Gastrocnemius medialis (tissue), 4 donors: Measurements from ENCODE around the gene PPCS. TPM values are rescaled to one million over a fixed set of nuclear protein-coding genes. Genes with fewer than 3 reads are reported as not detected.

Source experiments
- ATAC-seq, 2 donors: fragments of 150-250 bp; one replicate each; pipeline ENCODE4 v1.9.1; 2016
- DNase-seq, 2 donors: peaks; one replicate each; pipeline ENCODE4 v3.0.0-alpha.2; 2019
- H3K27ac ChIP-seq, 4 donors: fragments of 200-600 bp; sonication (generic); 1 replicate in 1 of 4; 2 replicates in 3 of 4; pipeline ENCODE4 v1.5.1; 2016 to 2018; ENCODE audit warnings: mild to moderate bottlenecking in 2 of 4, moderate library complexity in 1 of 4
- H3K27me3 ChIP-seq, 3 donors: fragments of 200-600 bp; sonication (generic) in 2 of 3; 1 replicate in 1 of 3; 2 replicates in 2 of 3; pipeline versions ENCODE4 v1.5.1 to v1.6.0; 2016 to 2019; ENCODE audit warnings: mild to moderate bottlenecking in 1 of 3, moderate library complexity in 1 of 3
- H3K36me3 ChIP-seq, 2 donors: fragments of 200-600 bp; sonication (generic) in 1 of 2; one replicate each; pipeline ENCODE4 v1.5.1; 2017 to 2018
- H3K4me1 ChIP-seq, 2 donors: fragments of 200-600 bp; sonication (generic) in 1 of 2; one replicate each; pipeline ENCODE4 v1.5.1; 2016 to 2017; ENCODE audit warnings: mild to moderate bottlenecking in 2 of 2
- H3K4me3 ChIP-seq, 4 donors: fragments of 200-600 bp; sonication (generic) in 3 of 4; 1 replicate in 1 of 4; 2 replicates in 3 of 4; pipeline ENCODE4 v1.5.1; 2016 to 2019; ENCODE audit warnings: mild to moderate bottlenecking in 2 of 4
- H3K9me3 ChIP-seq, 3 donors: fragments of 200-600 bp; sonication (generic) in 2 of 3; 1 replicate in 1 of 3; 2 replicates in 2 of 3; pipeline ENCODE4 v1.5.1; 2016 to 2019
- POLR2A ChIP-seq, 2 donors: fragments of 450-650 bp; IDR thresholded peaks; one replicate each; pipeline ENCODE4 v1.6.1; 2017; ENCODE audit warnings: antibody characterized with exemption in 2 of 2, mild to moderate bottlenecking in 2 of 2, moderate library complexity in 2 of 2
- in situ Hi-C, 4 donors: fragments of 200-750 bp; cut with MboI; loops; one replicate each; pipeline versions ENCODE4 v1.15.0 to v1.8.0; 2017; ENCODE audit warnings: low sequenced_read_pairs in 4 of 4
- intact Hi-C: fragments of 100-400 bp; cut with DNase I; formaldehyde crosslinking; loops from one replicate; pipeline ENCODE4 v1.15.1; 2023; ENCODE audit warnings: low total_unique reads
- total RNA-seq, 4 donors: library from RNA; depleted of rRNA; stranded (reverse); fragments of >200 nt; gene quantifications; one replicate each; pipeline versions ENCODE4 v1.1.0 to v1.2.3, GENCODE V29; 2016
- TF ChIP-seq, protein P1 (sequence below), 5 experiments: fragments of 450-650 bp in 3 of 5; fragments of 200-600 bp in 2 of 5; sonication (generic) in 2 of 5; IDR thresholded peaks in 4 of 5; conservative IDR thresholded peaks in 1 of 5; 1 replicate in 4 of 5; 2 replicates in 1 of 5; pipeline ENCODE4 v1.5.1; 2016 to 2019; ENCODE audit warnings: antibody characterized with exemption in 5 of 5, mild to moderate bottlenecking in 3 of 5, moderate library complexity in 3 of 5

The PPCS gene
- total RNA-seq, 4 donors from 2014 or later = 31.7 to 55.1 (median 42.1) TPM

DNA sequence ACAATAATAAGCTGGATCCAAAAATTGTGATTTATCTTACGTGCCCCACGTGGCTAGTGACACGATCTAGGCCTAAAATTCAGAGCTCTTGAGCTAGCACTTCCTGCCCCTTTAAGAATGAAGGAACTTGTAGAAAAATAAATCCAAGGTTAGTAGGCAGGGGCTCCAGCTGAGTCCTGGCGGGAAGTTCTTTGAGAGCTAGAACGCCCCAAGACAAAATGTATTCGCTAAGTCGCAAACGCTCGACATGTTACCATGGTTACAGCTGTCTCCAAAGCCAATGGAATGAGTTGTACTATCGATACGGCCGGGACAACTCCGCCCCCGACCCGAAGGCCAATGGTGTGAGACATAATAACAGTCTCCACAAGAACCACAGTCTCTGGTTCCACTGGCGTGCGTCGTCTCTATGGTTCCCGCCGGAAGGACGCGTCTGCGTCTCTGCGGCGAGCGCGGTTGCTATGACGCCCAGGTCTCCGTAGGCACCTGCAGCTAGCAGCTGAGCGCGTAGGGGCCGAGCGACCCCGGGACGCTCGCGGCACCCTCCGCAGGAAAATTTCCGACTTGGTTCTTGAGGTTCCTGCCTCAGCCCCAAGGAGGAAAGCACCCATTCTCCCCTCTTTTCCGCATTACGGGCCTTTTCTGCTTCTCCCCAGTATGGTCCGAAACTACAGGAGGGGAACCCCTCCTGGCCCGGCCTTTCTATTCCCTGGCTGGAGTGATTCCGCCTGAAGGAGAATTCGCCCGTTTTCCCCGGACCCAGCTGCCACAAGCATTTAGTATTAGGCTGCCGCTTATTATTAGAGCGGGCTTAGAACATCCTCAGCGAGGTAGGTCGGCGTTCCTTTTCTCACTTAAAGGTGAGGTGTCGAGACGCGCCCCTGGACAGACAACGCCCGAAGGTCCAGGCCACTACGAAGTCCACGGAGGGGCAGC lies 6.8 kb downstream of the PPCS start, which contains the start of gene CCDC30:
Gene CCDC30 (plus strand): TSS at position 459 of the 936 bp plus-strand sequence. CDS start 17,266 bp downstream, outside the sequence.
- no peak for TF ChIP-seq POLR2A (IDR thresholded peaks at IDR 0.05)
- TF ChIP-seq, protein P1, sequence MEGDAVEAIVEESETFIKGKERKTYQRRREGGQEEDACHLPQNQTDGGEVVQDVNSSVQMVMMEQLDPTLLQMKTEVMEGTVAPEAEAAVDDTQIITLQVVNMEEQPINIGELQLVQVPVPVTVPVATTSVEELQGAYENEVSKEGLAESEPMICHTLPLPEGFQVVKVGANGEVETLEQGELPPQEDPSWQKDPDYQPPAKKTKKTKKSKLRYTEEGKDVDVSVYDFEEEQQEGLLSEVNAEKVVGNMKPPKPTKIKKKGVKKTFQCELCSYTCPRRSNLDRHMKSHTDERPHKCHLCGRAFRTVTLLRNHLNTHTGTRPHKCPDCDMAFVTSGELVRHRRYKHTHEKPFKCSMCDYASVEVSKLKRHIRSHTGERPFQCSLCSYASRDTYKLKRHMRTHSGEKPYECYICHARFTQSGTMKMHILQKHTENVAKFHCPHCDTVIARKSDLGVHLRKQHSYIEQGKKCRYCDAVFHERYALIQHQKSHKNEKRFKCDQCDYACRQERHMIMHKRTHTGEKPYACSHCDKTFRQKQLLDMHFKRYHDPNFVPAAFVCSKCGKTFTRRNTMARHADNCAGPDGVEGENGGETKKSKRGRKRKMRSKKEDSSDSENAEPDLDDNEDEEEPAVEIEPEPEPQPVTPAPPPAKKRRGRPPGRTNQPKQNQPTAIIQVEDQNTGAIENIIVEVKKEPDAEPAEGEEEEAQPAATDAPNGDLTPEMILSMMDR (IDR thresholded peaks at IDR 0.05 in 4 of 5, conservative IDR thresholded peaks at IDR 0.05 in 1 of 5) = no peak
- peaks cover 0 to 30% of the 10 kb centered on the region in 2 donors for H3K36me3 ChIP-seq
- peak within 1 kb of the TSS; percentile 61 to 79 (median 70) for H3K4me3 ChIP-seq
- H3K27ac ChIP-seq = no peak within 1 kb of the TSS
- peaks cover 14 to 16% of the 10 kb centered on the region in 2 donors for H3K4me1 ChIP-seq
- ATAC-seq = peak; percentile 100
- H3K27me3 ChIP-seq = no peaks in the 10 kb centered on the region
- H3K9me3 ChIP-seq = no peaks in the 10 kb centered on the region
- in situ Hi-C loops = no loop called here
- intact Hi-C loops = loop anchor here (1.0 to 10.0 kb wide), 5 partner anchors 120 to 354 kb away; partner anchors contain the start of genes C1orf50, ERMAP, P3H1 and PPIH
- DNase-seq = peak; percentile 94 to 95

DNA sequence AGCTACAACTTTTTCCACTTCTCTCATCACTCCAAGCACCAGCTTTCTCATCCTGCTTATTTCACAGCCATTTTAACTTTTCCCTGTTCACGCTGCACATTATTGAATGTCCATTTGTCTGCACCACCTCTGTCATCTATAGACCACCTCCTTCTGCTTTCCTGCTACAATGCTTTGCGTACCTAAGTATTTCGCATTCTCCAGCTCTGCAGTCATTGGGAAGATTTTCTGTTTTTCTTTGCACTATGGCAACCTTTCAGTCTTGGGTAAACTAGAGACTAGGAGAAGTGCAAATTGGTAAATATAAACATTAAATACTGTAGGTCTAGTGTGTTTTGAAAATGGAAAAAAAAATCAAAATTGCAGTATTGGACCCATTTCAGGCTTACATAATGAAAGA lies 7.6 kb downstream of the PPCS start:
- Histone ChIP-seq H3K36me3 (peaks cover 0 to 24% of the 10 kb centered on the region in 2 donors), H3K27ac (no peak overlapping the region), H3K27me3 (no peaks in the 10 kb centered on the region), H3K4me3 (peak overlapping the region in 3 of 4 donors; percentile 67 to 79 (median 73)), H3K4me1 (peaks cover 14 to 16% of the 10 kb centered on the region in 2 donors), H3K9me3 (no peaks in the 10 kb centered on the region)
- DNase-seq (no peak), ATAC-seq (no peak)
- TF ChIP-seq, protein P1 (IDR thresholded peaks at IDR 0.05 in 4 of 5, conservative IDR thresholded peaks at IDR 0.05 in 1 of 5) = no peak
- TF ChIP-seq POLR2A (IDR thresholded peaks at IDR 0.05) = no peak
- intact Hi-C loops = loop anchor here (1.0 to 10.0 kb wide), 5 partner anchors 121 to 353 kb away; partner anchors contain the start of genes C1orf50, ERMAP, P3H1 and PPIH
- in situ Hi-C loops = no loop called here

DNA sequence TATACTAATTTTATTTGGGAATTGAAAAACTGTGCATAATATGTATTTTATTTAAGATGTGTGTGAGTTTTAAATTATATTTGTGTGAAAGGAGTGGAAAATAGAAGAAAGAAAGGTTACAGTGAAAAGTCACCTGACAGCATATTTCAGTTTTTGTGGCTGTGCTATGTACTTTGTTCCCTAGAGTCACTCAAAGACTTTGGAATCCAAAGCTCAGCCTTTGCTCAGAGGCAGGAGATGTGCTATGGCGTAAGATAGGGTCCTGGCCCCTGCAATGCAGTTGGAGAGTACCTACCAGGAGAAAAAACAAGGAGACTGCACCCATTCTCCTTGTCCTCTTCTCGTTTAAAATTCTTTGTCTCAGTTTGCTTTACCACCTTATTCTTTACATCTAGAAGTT lies 9.7 kb downstream of the PPCS start:
- no peak for TF ChIP-seq POLR2A (IDR thresholded peaks at IDR 0.05)
- TF ChIP-seq, protein P1 (IDR thresholded peaks at IDR 0.05 in 4 of 5, conservative IDR thresholded peaks at IDR 0.05 in 1 of 5) = no peak
- Histone ChIP-seq H3K27me3 (no peaks in the 10 kb centered on the region), H3K27ac (no peak overlapping the region), H3K4me3 (no peak overlapping the region), H3K9me3 (no peaks in the 10 kb centered on the region), H3K4me1 (peaks cover 14 to 16% of the 10 kb centered on the region in 2 donors), H3K36me3 (peaks cover 0 to 3% of the 10 kb centered on the region in 2 donors)
- intact Hi-C loops (loop anchor here (10.0 kb wide), 1 partner anchor 219 kb away; the partner anchor contains the start of gene YBX1), in situ Hi-C loops (no loop called here)
- DNase-seq (no peak), ATAC-seq (no peak)

DNA sequence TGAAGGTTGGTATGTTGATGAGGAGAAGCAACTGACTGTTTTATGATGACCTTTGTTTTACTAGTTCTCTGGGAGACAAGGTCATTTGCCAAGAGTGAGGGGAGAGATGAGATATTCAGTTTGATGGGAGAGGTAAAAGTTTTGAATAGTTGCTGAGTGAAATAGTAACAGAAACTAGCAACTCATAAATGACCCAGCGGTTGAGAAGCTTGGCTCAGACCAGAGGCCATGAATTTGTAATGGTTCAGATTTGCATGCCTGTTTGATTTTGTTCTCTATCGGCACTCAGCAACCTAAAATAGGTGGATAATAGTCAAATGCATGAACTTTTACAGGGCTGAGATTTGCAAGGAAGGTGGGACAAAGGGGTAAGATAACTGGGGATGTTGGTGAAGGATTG lies 13.4 kb downstream of the PPCS start:
- no peak for DNase-seq
- Histone ChIP-seq H3K4me3 (no peak overlapping the region), H3K4me1 (no peaks in the 10 kb centered on the region), H3K27ac (no peak overlapping the region), H3K27me3 (no peaks in the 10 kb centered on the region), H3K9me3 (no peaks in the 10 kb centered on the region), H3K36me3 (no peaks in the 10 kb centered on the region)
- in situ Hi-C loops (no loop called here), intact Hi-C loops (loop anchor here (10.0 kb wide), 1 partner anchor 215 kb away; the partner anchor contains the start of gene YBX1)
- no peak for ATAC-seq
- TF ChIP-seq, protein P1 (IDR thresholded peaks at IDR 0.05 in 4 of 5, conservative IDR thresholded peaks at IDR 0.05 in 1 of 5) = no peak
- no peak for TF ChIP-seq POLR2A (IDR thresholded peaks at IDR 0.05)
